SW480 (cell line): ENCODE measurements around the gene GLRX5.

ENCODE experiments used
- DNase-seq: peaks from one replicate; pipeline ENCODE4 v3.0.0-alpha.2; 2016; ENCODE audit warnings: low spot score

GLRX5 gene

GRCh38 chr14:95536036-95536593 lies 1.3 kb downstream of the GLRX5 start:
- DNase-seq = no peak

- no peak for DNase-seq
These were observed 1.8 kb downstream of the GLRX5 start for GRCh38 chr14:95536671-95537070.

- no peak for DNase-seq
These were observed 2.6 kb downstream of the GLRX5 start for GRCh38 chr14:95537298-95538089.

- DNase-seq = no peak
These were observed 4.1 kb downstream of the GLRX5 start for GRCh38 chr14:95538801-95539509.

GRCh38 chr14:95540236-95540855 lies 5.5 kb downstream of the GLRX5 start:
- DNase-seq = no peak

GRCh38 chr14:95541346-95541745 lies 6.5 kb downstream of the GLRX5 start:
- no peak for DNase-seq

- no peak for DNase-seq
These were observed 7.4 kb downstream of the GLRX5 start for GRCh38 chr14:95541932-95542930.

GRCh38 chr14:95543021-95543420 lies 8.2 kb downstream of the GLRX5 start:
- DNase-seq = no peak

- DNase-seq = peak; percentile 74
These were observed 9.7 kb downstream of the GLRX5 start for GRCh38 chr14:95544588-95544987.

GRCh38 chr14:95545515-95546168 lies 10.8 kb downstream of the GLRX5 start:
- peak; percentile 88 for DNase-seq

GRCh38 chr14:95547272-95547625 lies 12.4 kb downstream of the GLRX5 start:
- peak; percentile 84 for DNase-seq

- peak; percentile 90 for DNase-seq
These were observed 12.9 kb downstream of the GLRX5 start for GRCh38 chr14:95547626-95548327.

GRCh38 chr14:95548328-95548929 lies 13.6 kb downstream of the GLRX5 start:
- DNase-seq = no peak

- peak; percentile 83 for DNase-seq
These were observed 15.1 kb downstream of the GLRX5 start for GRCh38 chr14:95549656-95550585.

- no peak for DNase-seq
These were observed 16.6 kb downstream of the GLRX5 start for GRCh38 chr14:95551435-95551834.

GRCh38 chr14:95553141-95553540 lies 18.3 kb downstream of the GLRX5 start:
- no peak for DNase-seq

- no peak for DNase-seq
These were observed 20.2 kb downstream of the GLRX5 start for GRCh38 chr14:95555053-95555452.

- no peak for DNase-seq
These were observed 22.4 kb downstream of the GLRX5 start for GRCh38 chr14:95557291-95557690.

- no peak for DNase-seq
These were observed 23.0 kb downstream of the GLRX5 start for GRCh38 chr14:95557832-95558231.
